ENCODE results near the gene FETUB. TPM values are rescaled to one million over a fixed set of nuclear protein-coding genes. Genes with fewer than 3 reads are reported as not detected.

The FETUB gene
- total RNA-seq, 1 donor from 2014 or later = not detected

GRCh38 chr3:186594591-186595113 is 45.5 kb upstream of the FETUB start:
- no peak overlapping the region for H3K4me3 Mint-ChIP-seq (ENCODE audit: unreplicated experiment)
- TF ChIP-seq, protein P1, sequence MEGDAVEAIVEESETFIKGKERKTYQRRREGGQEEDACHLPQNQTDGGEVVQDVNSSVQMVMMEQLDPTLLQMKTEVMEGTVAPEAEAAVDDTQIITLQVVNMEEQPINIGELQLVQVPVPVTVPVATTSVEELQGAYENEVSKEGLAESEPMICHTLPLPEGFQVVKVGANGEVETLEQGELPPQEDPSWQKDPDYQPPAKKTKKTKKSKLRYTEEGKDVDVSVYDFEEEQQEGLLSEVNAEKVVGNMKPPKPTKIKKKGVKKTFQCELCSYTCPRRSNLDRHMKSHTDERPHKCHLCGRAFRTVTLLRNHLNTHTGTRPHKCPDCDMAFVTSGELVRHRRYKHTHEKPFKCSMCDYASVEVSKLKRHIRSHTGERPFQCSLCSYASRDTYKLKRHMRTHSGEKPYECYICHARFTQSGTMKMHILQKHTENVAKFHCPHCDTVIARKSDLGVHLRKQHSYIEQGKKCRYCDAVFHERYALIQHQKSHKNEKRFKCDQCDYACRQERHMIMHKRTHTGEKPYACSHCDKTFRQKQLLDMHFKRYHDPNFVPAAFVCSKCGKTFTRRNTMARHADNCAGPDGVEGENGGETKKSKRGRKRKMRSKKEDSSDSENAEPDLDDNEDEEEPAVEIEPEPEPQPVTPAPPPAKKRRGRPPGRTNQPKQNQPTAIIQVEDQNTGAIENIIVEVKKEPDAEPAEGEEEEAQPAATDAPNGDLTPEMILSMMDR (IDR thresholded peaks at IDR 0.05; ENCODE audit: partially characterized antibody, unreplicated experiment) = no peak
- peaks cover 3% of the 10 kb centered on the region for H3K27me3 Mint-ChIP-seq (ENCODE audit: unreplicated experiment)
- DNase-seq = no peak
- no peaks in the 10 kb centered on the region for H3K9me3 Mint-ChIP-seq (ENCODE audit: unreplicated experiment)
- H3K4me1 Mint-ChIP-seq (ENCODE audit: low read depth, unreplicated experiment) = no peaks in the 10 kb centered on the region
- H3K27ac Mint-ChIP-seq (ENCODE audit: unreplicated experiment) = no peak overlapping the region
- no peaks in the 10 kb centered on the region for H3K36me3 Mint-ChIP-seq (ENCODE audit: unreplicated experiment)

DNA sequence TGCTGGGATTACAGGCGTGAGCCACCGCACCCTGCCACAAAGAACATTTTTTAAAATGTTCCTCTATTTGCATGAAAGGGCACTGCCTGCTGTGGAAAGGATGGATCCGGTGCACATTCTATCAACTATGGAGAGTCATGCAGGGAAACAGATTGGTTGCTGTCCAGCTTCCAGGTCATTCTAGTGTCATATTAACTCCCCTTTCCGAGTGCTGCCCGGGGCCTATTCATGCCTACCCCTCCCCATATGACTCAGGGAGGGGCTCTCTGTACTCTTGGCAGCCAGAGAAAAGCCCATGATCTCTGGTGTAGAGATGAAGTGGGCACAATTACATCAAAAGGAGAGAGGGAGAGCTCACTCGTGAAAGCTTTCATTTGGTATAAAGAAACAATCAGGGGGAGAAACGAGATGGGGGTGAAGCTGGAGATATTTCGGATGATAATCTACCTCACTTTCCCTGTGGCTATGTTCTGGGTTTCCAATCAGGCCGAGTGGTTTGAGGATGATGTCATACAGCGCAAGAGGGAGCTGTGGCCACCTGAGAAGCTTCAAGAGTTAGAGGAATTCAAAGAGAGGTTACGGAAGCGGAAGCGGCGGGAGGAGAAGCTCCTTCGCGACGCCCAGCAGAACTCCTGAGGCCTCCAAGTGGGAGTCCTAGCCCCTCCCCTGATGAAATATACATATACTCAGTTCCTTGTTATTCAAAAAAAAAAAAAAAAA is 43.5 kb upstream of the FETUB start:
- TF ChIP-seq, protein P1 (IDR thresholded peaks at IDR 0.05; ENCODE audit: partially characterized antibody, unreplicated experiment) = no peak
- Mint-ChIP-seq H3K4me1 (ENCODE audit: low read depth, unreplicated experiment) (no peaks in the 10 kb centered on the region), H3K27me3 (ENCODE audit: unreplicated experiment) (peaks cover 3% of the 10 kb centered on the region), H3K9me3 (ENCODE audit: unreplicated experiment) (no peaks in the 10 kb centered on the region), H3K4me3 (ENCODE audit: unreplicated experiment) (no peak overlapping the region), H3K27ac (ENCODE audit: unreplicated experiment) (no peak overlapping the region), H3K36me3 (ENCODE audit: unreplicated experiment) (no peaks in the 10 kb centered on the region)
- no peak for DNase-seq

GRCh38 chr3:186598108-186598784 is 42.0 kb upstream of the FETUB start:
- Mint-ChIP-seq H3K27ac (ENCODE audit: unreplicated experiment) (no peak overlapping the region), H3K4me3 (ENCODE audit: unreplicated experiment) (no peak overlapping the region), H3K36me3 (ENCODE audit: unreplicated experiment) (no peaks in the 10 kb centered on the region), H3K27me3 (ENCODE audit: unreplicated experiment) (peaks cover 3% of the 10 kb centered on the region), H3K9me3 (ENCODE audit: unreplicated experiment) (no peaks in the 10 kb centered on the region), H3K4me1 (ENCODE audit: low read depth, unreplicated experiment) (no peaks in the 10 kb centered on the region)
- TF ChIP-seq, protein P1 (IDR thresholded peaks at IDR 0.05; ENCODE audit: partially characterized antibody, unreplicated experiment) = no peak
- no peak for DNase-seq

DNA sequence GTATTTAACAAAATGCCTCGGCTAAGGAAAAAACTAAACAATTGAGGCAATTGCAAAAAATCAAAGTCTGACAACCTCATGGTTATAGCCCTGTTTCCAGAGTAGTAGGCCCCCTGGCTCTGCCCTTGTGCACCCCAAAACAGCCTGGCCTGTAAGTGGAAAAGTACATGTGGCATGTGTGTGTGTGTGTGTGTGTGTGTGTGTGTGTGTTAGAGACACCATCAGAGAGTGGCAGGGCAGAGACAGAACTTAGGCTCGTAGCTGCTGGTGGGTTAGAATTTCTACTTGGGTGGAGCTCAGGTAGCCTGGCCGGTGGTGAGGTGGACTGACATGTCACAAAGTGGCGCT is 41.4 kb upstream of the FETUB start:
- Mint-ChIP-seq H3K27me3 (ENCODE audit: unreplicated experiment) (peaks cover 3% of the 10 kb centered on the region), H3K4me3 (ENCODE audit: unreplicated experiment) (no peak overlapping the region), H3K36me3 (ENCODE audit: unreplicated experiment) (no peaks in the 10 kb centered on the region), H3K9me3 (ENCODE audit: unreplicated experiment) (no peaks in the 10 kb centered on the region), H3K27ac (ENCODE audit: unreplicated experiment) (no peak overlapping the region), H3K4me1 (ENCODE audit: low read depth, unreplicated experiment) (no peaks in the 10 kb centered on the region)
- TF ChIP-seq, protein P1 (IDR thresholded peaks at IDR 0.05; ENCODE audit: partially characterized antibody, unreplicated experiment) = no peak
- no peak for DNase-seq
